T follicular helper cell (primary cell): ENCODE results near the gene ABCA5.
"Not testable (repeated sequence)": the region's sequence is repeated elsewhere in the genome, so short reads cannot be mapped to it uniquely, and the experiment has no call there.

ENCODE experiments used
- DNase-seq: peaks from one replicate; pipeline ENCODE4 v3.0.0-alpha.2; 2020; ENCODE audit warnings: low read depth

Gene ABCA5

DNA sequence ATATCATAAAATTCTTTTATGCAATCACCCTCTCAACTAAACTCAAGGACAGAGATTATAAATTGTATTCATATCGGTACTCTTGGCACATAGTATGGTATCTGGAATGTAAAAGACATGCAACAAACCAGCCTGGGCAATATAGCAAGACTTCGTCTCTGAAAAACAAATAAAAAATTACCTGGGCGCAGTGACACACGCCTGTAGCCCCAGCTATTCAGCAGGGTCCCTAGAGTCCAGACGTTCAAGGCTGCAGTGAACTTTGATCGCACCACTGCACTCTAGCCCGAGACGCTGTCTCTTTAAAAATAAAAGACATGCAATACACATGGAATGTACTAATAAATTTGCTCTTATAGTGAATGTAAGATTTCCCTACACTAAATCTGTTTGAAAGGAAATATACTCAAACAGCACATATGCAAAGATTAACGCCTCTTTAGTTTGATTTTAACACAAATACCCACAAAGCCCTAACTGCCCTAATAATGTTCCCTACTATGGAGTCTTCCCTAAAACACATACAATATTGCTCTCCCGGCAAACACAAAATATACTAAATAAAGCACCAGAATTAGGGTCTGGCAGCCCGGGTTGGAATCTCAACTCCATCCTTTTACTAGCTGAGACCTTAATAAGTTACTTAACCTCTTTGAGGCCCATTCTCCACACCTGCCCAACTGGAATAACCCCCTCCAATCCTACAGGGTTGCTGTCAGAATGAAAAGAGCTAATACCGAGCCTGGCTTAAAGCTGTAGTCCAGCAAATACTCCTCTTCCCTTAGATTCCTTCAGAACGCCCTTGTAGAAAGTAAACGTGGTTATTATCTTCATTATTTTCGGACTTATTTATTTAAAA, 1.2 kb downstream of the ABCA5 start:
- DNase-seq, result no peak

- no peak for DNase-seq
These were observed 3.1 kb downstream of the ABCA5 start for GRCh38 chr17:69323806-69324205.

- no peak for DNase-seq
These were observed 6.1 kb downstream of the ABCA5 start for GRCh38 chr17:69320908-69321238.

DNA sequence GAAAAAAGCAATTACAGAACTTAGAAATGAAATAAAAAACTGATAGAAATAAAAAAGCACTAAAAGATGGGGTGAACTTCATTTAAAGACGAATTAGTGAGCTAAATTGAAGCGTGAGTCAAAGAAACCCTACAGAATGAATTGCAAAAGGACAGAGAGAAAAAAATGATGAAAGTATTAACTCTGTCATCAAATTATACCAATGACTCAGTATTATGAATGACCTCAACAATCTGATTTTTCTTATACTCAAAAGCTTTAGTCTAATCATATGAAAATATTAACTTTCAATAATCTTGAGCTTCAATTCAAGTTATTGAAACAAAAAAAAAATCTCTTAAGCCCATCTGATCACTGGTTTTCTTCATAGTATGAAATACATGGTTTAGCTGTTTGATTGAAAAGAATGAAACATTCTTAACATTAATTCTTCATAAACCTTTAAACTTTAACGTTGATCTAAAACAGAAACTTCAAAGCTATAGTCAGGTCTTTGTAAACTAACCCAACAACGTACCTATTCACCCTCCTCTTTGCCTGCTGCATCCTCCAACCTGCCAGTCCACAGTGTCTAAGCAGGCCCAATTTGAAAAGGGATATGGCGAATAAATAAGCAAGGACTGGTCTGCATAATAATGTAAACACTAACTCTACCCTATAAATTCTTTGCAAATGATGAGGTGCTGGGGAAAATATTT, 6.6 kb downstream of the ABCA5 start:
- DNase-seq, result no peak

DNA sequence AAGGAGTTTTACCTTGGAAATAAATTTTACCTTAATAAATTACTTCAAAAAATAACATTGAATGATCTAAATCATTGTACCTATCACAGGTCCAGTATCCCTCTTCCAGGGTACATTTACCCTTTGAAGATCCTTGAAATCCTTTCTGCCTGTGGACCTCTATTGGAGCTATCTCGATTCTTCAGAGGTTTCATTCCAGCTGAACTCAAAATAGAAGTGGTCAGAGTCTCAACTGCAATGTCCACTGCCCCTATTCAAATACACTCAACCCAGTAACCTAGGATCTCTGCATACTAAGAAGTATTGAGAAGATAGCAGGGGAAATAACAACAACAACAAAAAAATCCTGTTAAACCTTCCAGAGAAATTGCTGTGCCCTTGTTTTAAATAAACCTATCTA, 9.3 kb downstream of the ABCA5 start:
- DNase-seq, result no peak

DNA sequence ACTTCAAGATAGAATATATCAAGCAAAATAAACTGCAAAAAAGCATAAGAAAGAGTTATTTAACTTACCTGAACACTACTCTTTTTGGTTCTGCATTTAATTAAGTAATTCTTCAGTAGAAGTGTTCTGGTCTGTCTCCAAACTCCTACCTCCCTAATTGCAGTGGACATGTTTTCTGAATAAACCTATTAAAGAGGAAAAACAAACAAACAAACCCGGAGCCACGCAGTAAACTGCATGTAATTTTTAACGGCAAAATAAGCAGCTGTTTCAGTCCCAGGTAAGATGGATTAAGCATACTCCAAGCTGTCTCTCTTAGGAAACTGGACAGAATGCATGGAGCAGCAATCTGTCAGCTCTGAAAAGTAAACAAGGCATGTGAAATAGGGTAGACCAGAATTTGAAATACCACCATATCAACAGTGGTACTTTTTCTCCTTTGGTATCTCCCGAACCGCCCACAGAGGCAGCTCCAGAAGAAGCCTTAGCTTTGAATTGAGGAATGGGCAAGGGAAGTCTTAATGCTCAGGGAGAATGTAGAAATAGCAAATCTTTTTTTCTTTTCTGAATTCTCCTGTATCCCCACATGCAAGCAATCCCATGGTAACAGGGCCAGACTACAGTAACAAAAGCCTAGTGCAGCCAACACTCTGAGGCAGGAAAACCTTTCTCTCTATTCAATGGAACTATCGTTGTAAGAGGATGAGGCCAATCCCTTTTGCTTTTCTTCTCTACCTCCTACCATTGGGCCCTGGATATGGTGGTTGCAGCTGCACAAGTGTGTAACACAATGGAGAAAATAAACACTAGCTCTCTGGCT, 12.5 kb downstream of the ABCA5 start:
- no peak for DNase-seq

DNA sequence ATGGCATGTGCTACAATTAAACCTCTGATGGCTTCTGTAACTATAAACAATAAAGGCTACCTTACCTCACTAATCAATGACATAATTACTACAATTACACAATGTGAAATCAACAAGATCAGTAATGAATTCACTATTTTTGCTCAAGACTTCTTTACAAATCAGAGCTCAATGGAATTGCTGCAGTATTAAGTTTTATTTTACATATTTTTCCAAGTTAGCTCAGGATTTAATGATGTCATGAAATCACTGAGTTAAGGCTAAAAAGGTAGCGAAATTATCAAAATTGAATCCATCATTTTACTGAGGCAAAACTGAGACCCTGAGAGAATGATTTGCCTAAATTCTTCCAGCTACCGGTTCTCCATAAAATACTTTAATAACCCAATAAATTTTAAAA, 21.8 kb downstream of the ABCA5 start:
- DNase-seq, result no peak

DNA sequence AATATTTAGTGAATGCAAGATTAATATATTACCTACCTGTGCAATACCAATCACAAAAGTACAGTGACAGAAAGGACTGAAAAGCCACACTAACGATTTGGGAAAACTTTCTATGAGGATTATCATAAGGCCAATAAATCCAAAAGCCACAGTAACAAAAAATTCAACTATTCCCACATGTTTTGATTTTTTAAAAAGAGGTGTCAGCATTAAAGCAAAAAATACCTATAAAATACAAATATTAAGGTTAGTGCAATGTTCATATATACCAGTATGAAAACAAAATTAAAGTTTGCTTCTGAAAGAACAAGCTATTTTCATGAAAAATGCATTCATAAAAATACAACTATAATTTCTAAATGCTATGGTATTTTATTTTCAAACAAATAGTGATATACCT, 24.3 kb downstream of the ABCA5 start:
- DNase-seq, result no peak

DNA sequence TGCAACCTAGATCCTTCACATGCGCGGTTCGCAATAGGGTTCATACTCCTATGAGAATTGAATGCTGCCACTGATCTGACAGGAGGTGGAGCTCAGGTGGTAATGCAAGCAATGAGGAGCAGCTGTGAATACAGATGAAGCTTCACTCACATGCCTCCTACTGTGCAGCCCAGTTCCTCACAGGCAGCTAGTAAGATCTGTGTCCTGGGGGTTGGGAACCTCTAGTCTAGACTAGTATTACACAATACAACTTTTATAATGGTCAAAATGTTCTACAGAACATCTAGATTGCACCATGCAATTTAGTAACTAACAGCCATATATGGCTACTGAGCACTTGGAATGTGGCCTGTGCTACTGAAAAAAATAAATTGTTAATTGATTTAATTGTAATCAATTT, 26.7 kb downstream of the ABCA5 start:
- no peak for DNase-seq

- not testable (repeated sequence) for DNase-seq
These were observed 28.7 kb downstream of the ABCA5 start for GRCh38 chr17:69298120-69298722.

DNA sequence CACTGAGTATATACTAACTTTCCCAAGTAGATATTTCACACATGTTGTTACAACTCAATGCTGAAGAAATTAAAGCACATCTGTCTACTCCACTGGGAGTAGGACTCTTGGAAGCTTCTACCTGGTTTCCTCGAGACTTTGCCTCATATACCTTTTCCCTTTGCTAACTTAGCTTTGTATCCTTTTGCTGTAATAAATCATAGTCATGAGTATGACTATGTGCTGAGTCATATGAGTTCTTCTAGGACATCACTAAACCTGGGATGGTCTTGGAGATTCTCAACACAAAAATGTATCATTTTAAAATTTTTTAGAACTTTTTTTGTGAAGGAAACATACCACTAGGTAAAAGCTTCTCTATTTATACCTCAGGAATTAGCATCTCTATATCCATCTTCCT, 39.8 kb downstream of the ABCA5 start:
- no peak for DNase-seq

DNA sequence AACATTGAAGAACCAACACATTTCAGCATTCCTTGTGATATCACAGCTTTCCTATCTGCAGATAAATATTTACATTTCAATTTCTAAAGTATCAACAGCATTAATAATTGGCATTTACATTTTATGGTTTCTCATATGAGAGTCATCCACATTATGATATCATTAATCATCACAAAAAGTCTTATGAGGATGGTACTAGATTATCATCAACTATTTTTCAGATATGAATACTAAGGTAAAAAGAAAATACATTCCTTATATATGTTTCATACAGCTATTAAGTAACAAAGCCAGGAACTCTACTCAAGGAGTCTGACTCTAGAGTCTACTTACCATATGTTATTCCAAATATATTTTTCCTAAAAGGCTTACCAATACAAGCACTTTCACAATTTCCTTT, 40.7 kb downstream of the ABCA5 start:
- no peak for DNase-seq

- DNase-seq, result no peak
These were observed 42.3 kb downstream of the ABCA5 start for GRCh38 chr17:69284646-69285045.

DNA sequence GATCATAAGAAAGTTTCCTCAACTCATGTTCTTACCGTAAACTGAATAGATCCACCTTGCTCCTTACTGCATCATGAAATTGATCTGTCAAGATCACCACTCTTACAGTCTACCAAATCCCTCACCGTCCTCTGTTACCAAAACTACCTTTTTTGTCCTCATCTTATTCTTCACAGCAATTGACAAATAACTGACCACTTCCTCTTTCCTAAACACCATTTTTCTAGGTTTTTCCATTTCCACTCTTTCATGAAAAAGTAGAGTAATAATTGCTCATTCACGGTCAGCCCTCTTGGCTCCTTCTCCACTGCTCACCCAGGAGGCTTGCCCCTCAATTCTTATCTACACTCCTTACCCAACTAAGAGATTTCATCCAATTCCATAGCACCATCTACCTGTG, 44.9 kb downstream of the ABCA5 start:
- no peak for DNase-seq

- DNase-seq, result not testable (repeated sequence)
These were observed 50.7 kb downstream of the ABCA5 start for GRCh38 chr17:69276279-69276678.

DNA sequence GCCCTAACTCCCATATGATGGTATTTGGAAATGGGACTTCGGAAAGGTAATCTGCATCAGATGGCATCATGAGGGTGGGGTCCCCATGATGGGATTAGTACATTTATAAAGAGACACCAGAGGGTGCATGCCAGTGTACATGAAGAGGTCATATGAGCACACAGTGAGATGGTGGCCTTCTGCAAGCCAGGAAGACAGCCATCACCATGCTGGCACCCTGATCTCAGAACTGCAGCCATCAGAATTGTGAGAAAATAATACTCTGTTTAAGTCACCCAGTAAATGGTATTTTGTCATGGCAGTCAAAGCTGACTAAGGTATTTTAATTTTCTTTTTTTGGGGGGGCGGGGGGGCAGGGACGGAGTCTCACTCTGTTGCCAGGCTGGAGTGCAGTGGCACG, 51.2 kb downstream of the ABCA5 start:
- no peak for DNase-seq

- no peak for DNase-seq
These were observed 55.9 kb downstream of the ABCA5 start for GRCh38 chr17:69271023-69271422.

DNA sequence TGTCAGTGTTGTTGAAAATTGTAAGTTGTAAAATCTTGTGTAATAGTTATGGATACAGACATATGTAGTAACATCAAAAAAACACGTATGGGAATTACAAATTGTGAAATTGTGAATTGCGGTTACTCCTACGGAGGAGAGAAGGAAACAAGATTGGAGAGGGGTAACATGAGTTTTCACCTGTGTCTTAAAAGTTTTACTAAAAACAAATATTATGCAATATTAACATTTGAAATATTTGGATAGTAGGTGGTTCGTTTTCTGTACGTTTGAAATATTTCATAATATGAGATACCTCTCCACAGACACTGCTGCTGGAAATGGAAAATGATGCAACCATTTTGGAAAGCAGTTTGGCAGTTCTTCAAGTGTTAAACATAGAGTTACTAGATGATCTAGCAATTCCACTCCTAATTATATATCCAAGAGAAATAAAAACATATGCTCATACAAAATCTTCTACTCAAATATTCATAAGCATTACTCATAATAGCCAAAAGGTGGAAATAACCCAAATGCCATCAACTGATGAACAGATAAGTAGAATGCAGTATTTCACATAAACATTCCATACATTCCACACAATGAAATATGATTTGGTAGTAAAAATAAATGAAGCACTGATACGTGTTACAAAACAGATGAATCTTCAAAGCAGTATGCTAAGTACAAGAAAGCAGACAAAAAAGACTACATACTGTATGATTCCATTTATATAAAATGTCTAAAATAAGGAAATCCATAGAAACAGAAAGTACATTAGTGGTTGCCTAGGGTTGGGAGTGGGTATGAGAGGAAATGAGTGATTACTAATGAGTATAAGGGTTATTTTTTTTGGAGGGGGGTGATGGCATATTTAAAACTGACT, 57.6 kb downstream of the ABCA5 start:
- no peak for DNase-seq

GRCh38 chr17:69268543-69269014, 58.4 kb downstream of the ABCA5 start:
- DNase-seq, result no peak

DNA sequence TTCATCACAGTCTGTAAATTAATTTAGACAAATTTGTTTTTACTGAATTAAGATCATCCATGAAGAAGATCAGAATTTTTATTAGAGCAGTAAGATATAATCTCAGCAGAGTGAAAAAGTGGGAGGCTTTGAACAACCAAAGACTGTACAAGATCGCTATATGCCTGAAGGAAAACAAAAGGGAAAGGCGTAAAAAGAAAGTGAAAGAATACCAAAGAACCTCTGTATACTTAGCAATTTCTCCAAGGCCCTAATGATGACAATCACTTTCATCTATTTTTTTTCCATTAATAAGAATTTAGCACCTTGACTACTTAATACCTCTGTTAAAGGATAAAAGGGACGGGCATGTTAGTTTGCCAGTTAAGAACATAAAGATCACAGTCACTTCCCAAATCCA, 59.7 kb downstream of the ABCA5 start:
- no peak for DNase-seq

DNA sequence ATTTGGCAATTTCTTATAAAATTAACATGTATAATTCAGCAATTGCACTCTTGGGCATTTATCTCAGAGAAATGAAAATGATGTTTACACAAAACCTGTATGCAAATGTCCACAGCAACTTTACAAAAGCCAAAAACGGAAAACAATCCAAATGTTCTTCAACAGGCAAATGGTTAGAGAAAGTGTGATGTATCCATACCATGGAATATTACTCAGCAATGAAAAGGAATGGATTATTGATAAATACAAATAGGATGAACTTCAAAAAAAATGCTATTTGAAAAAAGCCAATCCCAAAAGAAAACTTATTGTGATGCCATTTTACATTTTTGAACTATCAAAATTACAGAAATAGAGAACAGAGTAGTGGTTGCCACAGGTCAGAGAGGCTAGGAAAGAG, 61.1 kb downstream of the ABCA5 start:
- DNase-seq, result no peak
